Neural progenitor cell (in vitro differentiated cells): Measurements from ENCODE around the gene TIAM2. TPM values are rescaled to one million over a fixed set of nuclear protein-coding genes. Genes with fewer than 3 reads are reported as not detected.

Experiments
- DNase-seq: peaks from one replicate; pipeline ENCODE4 v3.0.0-alpha.2; 2016; ENCODE audit warnings: low spot score
- H2AFZ ChIP-seq: fragments of 200-600 bp; sonication (generic); replicated peaks from 2 replicates; pipeline ENCODE4 v1.6.1; 2016; ENCODE audit warnings: antibody characterized with exemption
- H3F3A ChIP-seq: fragments of 200-600 bp; sonication (generic); 2 replicates; pipeline ENCODE4 v1.6.1; 2016; ENCODE audit warnings: antibody characterized with exemption, low read depth
- H3K27ac ChIP-seq: fragments of 200-600 bp; sonication (generic); 2 replicates; pipeline ENCODE4 v1.5.1; 2016; ENCODE audit warnings: mild to moderate bottlenecking
- H3K27me3 ChIP-seq: fragments of 200-600 bp; sonication (generic); 2 replicates; pipeline ENCODE4 v1.6.1; 2016; ENCODE audit warnings: mild to moderate bottlenecking, moderate library complexity
- H3K36me3 ChIP-seq: fragments of 200-600 bp; sonication (generic); 2 replicates; pipeline ENCODE4 v1.5.1; 2016
- H3K4me1 ChIP-seq: fragments of 200-600 bp; sonication (generic); 2 replicates; pipeline ENCODE4 v1.6.1; 2016; ENCODE audit warnings: mixed run types
- H3K4me2 ChIP-seq: fragments of 200-600 bp; sonication (generic); 2 replicates; pipeline ENCODE4 v1.6.1; 2016
- H3K4me3 ChIP-seq: fragments of 200-600 bp; sonication (generic); 2 replicates; pipeline ENCODE4 v1.5.1; 2016
- H3K79me2 ChIP-seq: fragments of 200-600 bp; sonication (generic); 2 replicates; pipeline ENCODE4 v1.6.1; 2016; ENCODE audit warnings: low read depth
- H3K9ac ChIP-seq: fragments of 200-600 bp; sonication (generic); 2 replicates; pipeline ENCODE4 v1.6.1; 2016
- H3K9me3 ChIP-seq: fragments of 200-600 bp; sonication (generic); 2 replicates; pipeline ENCODE4 v1.5.1; 2016; ENCODE audit warnings: low read depth
- H4K20me1 ChIP-seq: fragments of 200-600 bp; sonication (generic); 2 replicates; pipeline ENCODE4 v1.6.1; 2016; ENCODE audit warnings: low read depth
- H3K27ac Mint-ChIP-seq: 3 replicates; pipeline ENCODE4 v1.8.0; 2021; ENCODE audit warnings: mixed read lengths
- H3K27me3 Mint-ChIP-seq: 2 replicates; pipeline ENCODE4 v1.8.0; 2022; ENCODE audit warnings: low read depth, mild to moderate bottlenecking, inconsistent platforms, moderate library complexity, mixed read lengths; ENCODE audit not compliant: insufficient read depth
- H3K36me3 Mint-ChIP-seq: 3 replicates; pipeline ENCODE4 v1.8.0; 2021; ENCODE audit warnings: mixed read lengths
- H3K4me1 Mint-ChIP-seq: 3 replicates; pipeline ENCODE4 v1.8.0; 2021; ENCODE audit warnings: mixed read lengths
- H3K4me3 Mint-ChIP-seq: 3 replicates; pipeline ENCODE4 v1.8.0; 2021; ENCODE audit warnings: mild to moderate bottlenecking, moderate library complexity, mixed read lengths
- H3K9me3 Mint-ChIP-seq: 3 replicates; pipeline ENCODE4 v1.8.0; 2020; ENCODE audit warnings: mixed read lengths
- CTCF ChIP-seq: fragments of 200-600 bp; sonication (generic); IDR thresholded peaks from 2 replicates; pipeline ENCODE4 v1.5.1; 2017; ENCODE audit warnings: antibody characterized with exemption, mild to moderate bottlenecking
- EZH2 ChIP-seq: fragments of 200-600 bp; sonication (generic); IDR thresholded peaks from 2 replicates; pipeline ENCODE4 v1.6.1; 2017; ENCODE audit warnings: antibody characterized with exemption, mild to moderate bottlenecking, moderate library complexity
- EZH2phosphoT487 ChIP-seq: fragments of 200-600 bp; sonication (generic); IDR thresholded peaks from 2 replicates; pipeline ENCODE4 v1.6.1; 2017; ENCODE audit warnings: antibody characterized with exemption
- total RNA-seq: library from RNA; depleted of rRNA; stranded (reverse); fragments of >200 nt; gene quantifications from 2 replicates; pipeline ENCODE4 v1.2.3, GENCODE V29; 2015; ENCODE audit warnings: low replicate concordance

TIAM2 gene
- total RNA-seq, 1 donor from 2014 or later, result 22.8 TPM

- no peak overlapping the region for H3K4me3 Mint-ChIP-seq
- Histone ChIP-seq H3K9ac (no peak overlapping the region), H3K4me2 (no peak overlapping the region), H2AFZ (no peak overlapping the region), H3K4me3 (no peak overlapping the region), H3F3A (peaks cover 27% of the 10 kb centered on the region), H3K36me3 (no peaks in the 10 kb centered on the region), H4K20me1 (no peaks in the 10 kb centered on the region), H3K4me1 (no peaks in the 10 kb centered on the region), H3K79me2 (no peaks in the 10 kb centered on the region), H3K9me3 (no peaks in the 10 kb centered on the region), H3K27ac (no peak overlapping the region), H3K27me3 (no peaks in the 10 kb centered on the region)
- H3K27me3 Mint-ChIP-seq, result peaks cover 2% of the 10 kb centered on the region
- peaks cover 31% of the 10 kb centered on the region for H3K4me1 Mint-ChIP-seq
- no peaks in the 10 kb centered on the region for H3K9me3 Mint-ChIP-seq
- no peak for TF ChIP-seq EZH2phosphoT487
- TF ChIP-seq CTCF, result no peak
- no peak for TF ChIP-seq EZH2
- no peak overlapping the region for H3K27ac Mint-ChIP-seq
- DNase-seq, result no peak
- H3K36me3 Mint-ChIP-seq, result peaks cover 5% of the 10 kb centered on the region
These were observed 29.4 kb downstream of the TIAM2 start for GRCh38 chr6:155024391-155025027.

GRCh38 chr6:155026022-155026705 is 31.0 kb downstream of the TIAM2 start:
- H3K36me3 ChIP-seq, result no peaks in the 10 kb centered on the region
- no peak overlapping the region for H3K4me3 Mint-ChIP-seq
- H3K27me3 Mint-ChIP-seq, result no peaks in the 10 kb centered on the region
- no peak overlapping the region for H3K9ac ChIP-seq
- no peak for DNase-seq
- peaks cover 5% of the 10 kb centered on the region for H3K36me3 Mint-ChIP-seq
- no peaks in the 10 kb centered on the region for H3K4me1 ChIP-seq
- no peak overlapping the region for H3K27ac Mint-ChIP-seq
- H3K4me3 ChIP-seq, result no peak overlapping the region
- no peaks in the 10 kb centered on the region for H3K27me3 ChIP-seq
- peaks cover 41% of the 10 kb centered on the region for H3K4me1 Mint-ChIP-seq
- H3K4me2 ChIP-seq, result no peak overlapping the region
- H2AFZ ChIP-seq, result no peak overlapping the region
- no peaks in the 10 kb centered on the region for H3K9me3 ChIP-seq
- H4K20me1 ChIP-seq, result no peaks in the 10 kb centered on the region
- no peak for TF ChIP-seq EZH2
- no peaks in the 10 kb centered on the region for H3K79me2 ChIP-seq
- no peaks in the 10 kb centered on the region for H3K9me3 Mint-ChIP-seq
- peaks cover 27% of the 10 kb centered on the region for H3F3A ChIP-seq
- H3K27ac ChIP-seq, result no peak overlapping the region

- no peak for DNase-seq
- no peak overlapping the region for H3K9ac ChIP-seq
- no peaks in the 10 kb centered on the region for H3K27me3 Mint-ChIP-seq
- H3F3A ChIP-seq, result peaks cover 25% of the 10 kb centered on the region
- H2AFZ ChIP-seq, result no peak overlapping the region
- H3K9me3 Mint-ChIP-seq, result no peaks in the 10 kb centered on the region
- no peaks in the 10 kb centered on the region for H3K36me3 ChIP-seq
- H3K4me1 Mint-ChIP-seq, result peaks cover 41% of the 10 kb centered on the region
- no peaks in the 10 kb centered on the region for H3K27me3 ChIP-seq
- H4K20me1 ChIP-seq, result no peaks in the 10 kb centered on the region
- no peak overlapping the region for H3K4me3 Mint-ChIP-seq
- H3K4me2 ChIP-seq, result no peak overlapping the region
- H3K27ac ChIP-seq, result no peak overlapping the region
- H3K36me3 Mint-ChIP-seq, result peaks cover 5% of the 10 kb centered on the region
- H3K4me1 ChIP-seq, result no peaks in the 10 kb centered on the region
- no peak overlapping the region for H3K27ac Mint-ChIP-seq
- H3K79me2 ChIP-seq, result no peaks in the 10 kb centered on the region
- no peak overlapping the region for H3K4me3 ChIP-seq
- no peak for TF ChIP-seq EZH2
- TF ChIP-seq EZH2phosphoT487, result no peak
- no peak for TF ChIP-seq CTCF
- H3K9me3 ChIP-seq, result no peaks in the 10 kb centered on the region
These were observed 31.6 kb downstream of the TIAM2 start for GRCh38 chr6:155026706-155027045.

- Histone ChIP-seq H3K27ac (no peak overlapping the region), H3K4me1 (no peaks in the 10 kb centered on the region), H3K79me2 (no peaks in the 10 kb centered on the region), H3K27me3 (no peaks in the 10 kb centered on the region), H3K4me2 (no peak overlapping the region), H2AFZ (no peak overlapping the region), H3F3A (peaks cover 22% of the 10 kb centered on the region), H3K4me3 (no peak overlapping the region), H3K9me3 (no peaks in the 10 kb centered on the region), H3K9ac (no peak overlapping the region), H3K36me3 (no peaks in the 10 kb centered on the region), H4K20me1 (no peaks in the 10 kb centered on the region)
- H3K27ac Mint-ChIP-seq, result no peak overlapping the region
- DNase-seq, result no peak
- no peak overlapping the region for H3K4me3 Mint-ChIP-seq
- H3K9me3 Mint-ChIP-seq, result peaks cover 5% of the 10 kb centered on the region
- TF ChIP-seq CTCF (no peak), EZH2 (no peak), EZH2phosphoT487 (no peak)
- H3K27me3 Mint-ChIP-seq, result no peaks in the 10 kb centered on the region
- peaks cover 2% of the 10 kb centered on the region for H3K36me3 Mint-ChIP-seq
- peaks cover 21% of the 10 kb centered on the region for H3K4me1 Mint-ChIP-seq
These were observed 35.1 kb downstream of the TIAM2 start for GRCh38 chr6:155030148-155030720.
